GM18520 (cell line): ENCODE results near the gene TMA7B.

Experiments used
- ATAC-seq: cut with Tn5 transposase; IDR thresholded peaks from one replicate; pipeline ENCODE4 v1.9.1; 2021; ENCODE audit not compliant: unreplicated experiment

TMA7B gene

GRCh38 chr22:39932918-39933649 lies 27.1 kb upstream of the TMA7B start:
- no peak for ATAC-seq

GRCh38 chr22:39933741-39934140 lies 26.5 kb upstream of the TMA7B start:
- no peak for ATAC-seq

- no peak for ATAC-seq
Observed at GRCh38 chr22:39935116-39935515, 25.1 kb upstream of the TMA7B start.

GRCh38 chr22:39935612-39936011 lies 24.6 kb upstream of the TMA7B start:
- ATAC-seq, result no peak

GRCh38 chr22:39936523-39937145 lies 23.6 kb upstream of the TMA7B start:
- ATAC-seq, result no peak

- ATAC-seq, result no peak
Observed at GRCh38 chr22:39937906-39938305, 22.3 kb upstream of the TMA7B start.

GRCh38 chr22:39938509-39939111 lies 21.6 kb upstream of the TMA7B start:
- no peak for ATAC-seq

- no peak for ATAC-seq
Observed at GRCh38 chr22:39939830-39940229, 20.4 kb upstream of the TMA7B start.

GRCh38 chr22:39940757-39941305 lies 19.4 kb upstream of the TMA7B start:
- no peak for ATAC-seq

- no peak for ATAC-seq
Observed at GRCh38 chr22:39941601-39942000, 18.6 kb upstream of the TMA7B start.

- ATAC-seq, result no peak
Observed at GRCh38 chr22:39942439-39943230, 17.6 kb upstream of the TMA7B start.

GRCh38 chr22:39943337-39943736 lies 16.9 kb upstream of the TMA7B start:
- ATAC-seq, result no peak

GRCh38 chr22:39943953-39944872 lies 16.0 kb upstream of the TMA7B start:
- ATAC-seq, result no peak

- ATAC-seq, result no peak
Observed at GRCh38 chr22:39946126-39946502, 14.1 kb upstream of the TMA7B start.

- ATAC-seq, result no peak
Observed at GRCh38 chr22:39946503-39947219, 13.5 kb upstream of the TMA7B start.

GRCh38 chr22:39947220-39948216 lies 12.7 kb upstream of the TMA7B start:
- no peak for ATAC-seq

- no peak for ATAC-seq
Observed at GRCh38 chr22:39949964-39950737, 10.0 kb upstream of the TMA7B start.
